T-helper 2 cell treated with Interferon-gamma antibody and Interleukin-4, amounts not matched to agents 5 μg/mL and 100 μg/mL, for 36 hours (primary cell): ENCODE results near the gene GARRE1.
"Not testable (repeated sequence)": the region's sequence is repeated elsewhere in the genome, so short reads cannot be mapped to it uniquely, and the experiment has no call there.

Experiments
- DNase-seq: peaks from one replicate; pipeline ENCODE4 v3.0.0; 2021; ENCODE audit warnings: low spot score
- H3K27ac Mint-ChIP-seq: one replicate; pipeline ENCODE4 v1.8.0; 2021; ENCODE audit warnings: mild to moderate bottlenecking, mixed read lengths
- H3K27me3 Mint-ChIP-seq: one replicate; pipeline ENCODE4 v1.8.0; 2021; ENCODE audit warnings: low read depth, mixed read lengths
- H3K36me3 Mint-ChIP-seq: one replicate; pipeline ENCODE4 v1.8.0; 2021; ENCODE audit warnings: low read depth, mixed read lengths
- H3K4me1 Mint-ChIP-seq: one replicate; pipeline ENCODE4 v1.8.0; 2021; ENCODE audit warnings: low read depth, mixed read lengths
- H3K4me3 Mint-ChIP-seq: one replicate; pipeline ENCODE4 v1.8.0; 2022; ENCODE audit warnings: mild to moderate bottlenecking, moderate library complexity, mixed read lengths
- H3K9me3 Mint-ChIP-seq: one replicate; pipeline ENCODE4 v1.8.0; 2021; ENCODE audit warnings: mixed read lengths

GARRE1 gene, protein sequence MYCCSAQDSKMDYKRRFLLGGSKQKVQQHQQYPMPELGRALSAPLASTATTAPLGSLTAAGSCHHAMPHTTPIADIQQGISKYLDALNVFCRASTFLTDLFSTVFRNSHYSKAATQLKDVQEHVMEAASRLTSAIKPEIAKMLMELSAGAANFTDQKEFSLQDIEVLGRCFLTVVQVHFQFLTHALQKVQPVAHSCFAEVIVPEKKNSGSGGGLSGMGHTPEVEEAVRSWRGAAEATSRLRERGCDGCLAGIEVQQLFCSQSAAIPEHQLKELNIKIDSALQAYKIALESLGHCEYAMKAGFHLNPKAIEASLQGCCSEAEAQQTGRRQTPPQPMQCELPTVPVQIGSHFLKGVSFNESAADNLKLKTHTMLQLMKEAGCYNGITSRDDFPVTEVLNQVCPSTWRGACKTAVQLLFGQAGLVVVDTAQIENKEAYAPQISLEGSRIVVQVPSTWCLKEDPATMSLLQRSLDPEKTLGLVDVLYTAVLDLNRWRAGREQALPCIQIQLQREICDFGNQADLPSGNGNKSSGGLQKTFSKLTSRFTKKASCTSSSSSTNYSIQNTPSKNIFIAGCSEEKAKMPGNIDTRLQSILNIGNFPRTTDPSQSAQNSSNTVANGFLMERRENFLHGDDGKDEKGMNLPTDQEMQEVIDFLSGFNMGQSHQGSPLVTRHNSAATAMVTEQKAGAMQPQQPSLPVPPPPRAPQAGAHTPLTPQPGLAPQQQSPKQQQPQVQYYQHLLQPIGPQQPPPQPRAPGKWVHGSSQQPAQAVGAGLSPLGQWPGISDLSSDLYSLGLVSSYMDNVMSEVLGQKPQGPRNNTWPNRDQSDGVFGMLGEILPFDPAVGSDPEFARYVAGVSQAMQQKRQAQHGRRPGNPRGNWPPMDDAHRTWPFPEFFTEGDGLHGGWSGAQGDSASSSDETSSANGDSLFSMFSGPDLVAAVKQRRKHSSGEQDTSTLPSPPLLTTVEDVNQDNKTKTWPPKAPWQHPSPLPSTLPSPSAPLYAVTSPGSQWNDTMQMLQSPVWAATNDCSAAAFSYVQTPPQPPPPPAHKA (N-terminal part only)

GRCh38 chr19:34254046-34254697, at the start of gene GARRE1:
GARRE1 (plus strand) TSS chr19:34254554; CDS start chr19:34300474, 45,920 bp downstream.
- H3K4me1 Mint-ChIP-seq = peaks cover 9% of the 10 kb centered on the region
- DNase-seq = peak; percentile 84
- H3K4me3 Mint-ChIP-seq = peak within 1 kb of the TSS; percentile 98
- no peaks in the 10 kb centered on the region for H3K9me3 Mint-ChIP-seq
- H3K36me3 Mint-ChIP-seq = no peaks in the 10 kb centered on the region
- H3K27ac Mint-ChIP-seq = peak within 1 kb of the TSS; percentile 96
- peaks cover 8% of the 10 kb centered on the region for H3K27me3 Mint-ChIP-seq

GRCh38 chr19:34205324-34205723, 49.0 kb upstream of the GARRE1 start:
- H3K27ac Mint-ChIP-seq, H3K9me3 Mint-ChIP-seq, H3K27me3 Mint-ChIP-seq, H3K4me3 Mint-ChIP-seq, H3K4me1 Mint-ChIP-seq, DNase-seq: not testable (repeated sequence)
- peaks cover 32% of the 10 kb centered on the region for H3K36me3 Mint-ChIP-seq

GRCh38 chr19:34208291-34208884, 46.0 kb upstream of the GARRE1 start:
- Mint-ChIP-seq H3K4me3 (no peak overlapping the region), H3K27me3 (no peaks in the 10 kb centered on the region), H3K27ac (no peak overlapping the region), H3K4me1 (peaks cover 3% of the 10 kb centered on the region), H3K9me3 (no peaks in the 10 kb centered on the region), H3K36me3 (peaks cover 28% of the 10 kb centered on the region)
- DNase-seq = no peak

DNA sequence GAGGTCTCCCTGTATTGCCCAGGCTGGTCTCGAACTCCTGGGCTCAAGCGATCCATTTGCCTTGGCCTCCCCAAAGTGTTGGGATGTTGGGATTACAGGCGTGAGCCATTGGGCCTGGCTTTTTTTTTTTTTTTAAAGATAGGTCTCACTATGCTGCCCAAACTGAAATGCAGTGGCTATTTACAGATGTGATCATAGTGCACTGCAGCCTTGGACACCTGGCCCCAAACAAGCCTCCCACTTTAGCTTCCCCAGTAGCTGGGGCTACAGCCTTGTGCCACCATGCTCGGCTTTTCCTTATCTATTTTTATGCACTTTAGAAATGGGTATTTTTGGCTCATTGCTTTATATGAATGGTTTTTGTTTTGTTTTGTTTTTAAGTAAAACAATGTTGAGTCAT, 44.6 kb upstream of the GARRE1 start:
- H3K9me3 Mint-ChIP-seq = no peaks in the 10 kb centered on the region
- no peak for DNase-seq
- peaks cover 4% of the 10 kb centered on the region for H3K4me1 Mint-ChIP-seq
- H3K27me3 Mint-ChIP-seq = no peaks in the 10 kb centered on the region
- H3K4me3 Mint-ChIP-seq = no peak overlapping the region
- H3K27ac Mint-ChIP-seq = no peak overlapping the region
- H3K36me3 Mint-ChIP-seq = peaks cover 26% of the 10 kb centered on the region

DNA sequence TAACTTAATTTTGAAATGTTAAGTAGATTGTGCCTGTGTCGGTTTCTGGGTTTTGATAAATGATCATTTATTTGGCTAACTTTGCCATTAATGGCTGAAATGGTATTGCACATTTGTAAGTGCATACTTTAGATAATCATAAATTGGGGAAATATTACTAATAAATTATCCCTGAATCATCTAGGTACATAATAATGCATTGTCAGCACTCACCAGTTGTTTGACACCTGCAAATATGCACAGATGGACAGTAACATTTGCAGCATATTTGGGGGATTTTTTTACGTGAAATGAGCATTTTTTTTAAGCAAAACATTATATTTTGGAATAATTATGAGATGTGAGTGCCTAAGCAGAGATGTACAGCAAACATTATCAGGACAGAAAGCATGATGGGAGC, 41.1 kb upstream of the GARRE1 start:
- H3K27me3 Mint-ChIP-seq = no peaks in the 10 kb centered on the region
- DNase-seq = no peak
- H3K36me3 Mint-ChIP-seq = peaks cover 38% of the 10 kb centered on the region
- no peak overlapping the region for H3K27ac Mint-ChIP-seq
- no peaks in the 10 kb centered on the region for H3K9me3 Mint-ChIP-seq
- H3K4me1 Mint-ChIP-seq = peaks cover 22% of the 10 kb centered on the region
- no peak overlapping the region for H3K4me3 Mint-ChIP-seq

GRCh38 chr19:34214040-34214439, 40.3 kb upstream of the GARRE1 start:
- Mint-ChIP-seq H3K27ac (no peak overlapping the region), H3K27me3 (no peaks in the 10 kb centered on the region), H3K4me1 (peaks cover 26% of the 10 kb centered on the region), H3K4me3 (no peak overlapping the region), H3K9me3 (no peaks in the 10 kb centered on the region), H3K36me3 (peaks cover 37% of the 10 kb centered on the region)
- no peak for DNase-seq

- H3K9me3 Mint-ChIP-seq = no peaks in the 10 kb centered on the region
- H3K36me3 Mint-ChIP-seq = peaks cover 44% of the 10 kb centered on the region
- no peaks in the 10 kb centered on the region for H3K27me3 Mint-ChIP-seq
- peaks cover 28% of the 10 kb centered on the region for H3K4me1 Mint-ChIP-seq
- H3K27ac Mint-ChIP-seq = no peak overlapping the region
- H3K4me3 Mint-ChIP-seq = no peak overlapping the region
- DNase-seq = no peak
Observed at GRCh38 chr19:34215006-34215665, 39.2 kb upstream of the GARRE1 start.

DNA sequence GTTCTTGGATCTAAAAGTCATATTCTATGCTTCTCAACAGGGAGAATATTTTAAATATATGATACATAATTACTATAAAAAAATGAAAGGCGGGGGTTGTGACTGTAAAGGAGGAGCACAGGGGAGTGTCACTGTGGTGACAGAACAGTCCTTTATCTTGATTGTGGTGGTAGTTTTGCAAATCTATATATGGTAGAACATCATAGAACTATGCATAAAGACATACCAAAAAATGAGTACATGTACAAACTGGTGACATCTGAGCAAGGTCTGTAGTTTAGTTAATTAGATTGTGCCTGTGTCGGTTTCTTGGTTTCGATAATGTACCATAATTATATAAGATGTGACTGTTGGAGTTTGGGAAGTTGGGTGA, 38.7 kb upstream of the GARRE1 start:
- Mint-ChIP-seq H3K36me3 (peaks cover 45% of the 10 kb centered on the region), H3K27me3 (no peaks in the 10 kb centered on the region), H3K9me3 (no peaks in the 10 kb centered on the region), H3K4me1 (peaks cover 32% of the 10 kb centered on the region), H3K4me3 (no peak overlapping the region), H3K27ac (no peak overlapping the region)
- no peak for DNase-seq

GRCh38 chr19:34216745-34217219, 37.6 kb upstream of the GARRE1 start:
- H3K27me3 Mint-ChIP-seq, H3K9me3 Mint-ChIP-seq, DNase-seq, H3K4me3 Mint-ChIP-seq, H3K27ac Mint-ChIP-seq: not testable (repeated sequence)
- Mint-ChIP-seq H3K36me3 (peaks cover 49% of the 10 kb centered on the region), H3K4me1 (peaks cover 32% of the 10 kb centered on the region)

DNA sequence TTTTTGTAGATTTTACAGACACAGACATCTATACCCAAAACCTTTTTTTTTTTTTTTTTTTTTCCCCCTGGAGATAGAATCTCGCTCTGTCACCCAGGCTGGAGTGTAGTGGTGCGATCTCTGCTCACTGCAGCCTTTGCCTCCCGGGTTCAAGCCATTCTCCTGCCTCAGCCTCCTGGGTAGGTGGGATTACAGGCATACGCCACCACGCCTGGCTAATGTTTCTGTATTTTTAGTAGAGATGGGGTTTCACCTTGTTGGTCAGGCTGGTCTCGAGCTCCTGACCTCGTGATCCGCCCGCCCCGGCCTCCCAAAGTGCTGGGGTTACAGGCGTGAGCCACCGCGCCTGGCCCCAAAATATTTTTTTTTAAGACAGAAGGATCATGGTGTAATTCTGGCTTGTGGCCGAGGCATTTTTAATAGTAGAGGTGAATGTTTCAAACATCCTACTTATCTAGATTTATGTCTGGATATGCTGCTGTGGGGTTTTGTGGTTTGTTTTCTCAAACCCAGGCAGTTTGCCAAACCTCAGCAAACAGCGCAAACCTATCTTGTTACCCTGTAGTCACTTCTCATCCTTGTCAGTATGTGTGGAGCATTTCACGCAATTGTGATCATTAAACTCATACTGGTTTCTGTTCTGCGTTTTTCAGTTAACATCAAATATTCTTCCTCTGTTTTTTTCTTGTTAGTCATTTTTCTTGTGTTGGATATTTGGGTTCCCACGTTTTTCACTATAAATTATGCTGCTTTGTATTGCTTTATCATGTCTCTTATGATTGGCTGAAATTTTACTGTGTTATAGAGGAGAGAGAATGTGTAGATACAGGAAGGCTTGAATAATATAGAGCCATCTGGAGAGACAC, 36.2 kb upstream of the GARRE1 start:
- Mint-ChIP-seq H3K27me3 (no peaks in the 10 kb centered on the region), H3K9me3 (no peaks in the 10 kb centered on the region), H3K27ac (peak overlapping the region; percentile 72), H3K4me1 (peaks cover 32% of the 10 kb centered on the region), H3K36me3 (peaks cover 61% of the 10 kb centered on the region), H3K4me3 (peak overlapping the region; percentile 47)
- DNase-seq = peak; percentile 56

DNA sequence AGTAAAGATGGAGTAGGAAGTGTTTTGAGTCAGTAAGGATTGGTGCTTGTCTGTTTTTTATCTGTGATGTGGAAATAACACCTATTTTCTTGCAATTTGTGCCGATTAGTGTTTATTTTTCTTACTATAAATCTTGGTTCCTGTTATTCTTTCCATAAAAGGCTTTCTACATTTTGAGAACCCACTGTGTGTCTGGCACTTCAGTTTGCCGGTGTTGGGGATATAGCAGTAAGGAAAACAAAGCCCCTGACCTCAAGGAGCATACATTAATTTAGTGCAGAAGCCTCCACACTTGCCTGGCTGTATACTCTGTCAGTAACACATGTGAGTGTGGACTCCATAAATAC, 35.6 kb upstream of the GARRE1 start:
- peak overlapping the region; percentile 72 for H3K27ac Mint-ChIP-seq
- no peaks in the 10 kb centered on the region for H3K9me3 Mint-ChIP-seq
- DNase-seq = no peak
- peaks cover 67% of the 10 kb centered on the region for H3K36me3 Mint-ChIP-seq
- peaks cover 36% of the 10 kb centered on the region for H3K4me1 Mint-ChIP-seq
- H3K4me3 Mint-ChIP-seq = peak overlapping the region; percentile 47
- no peaks in the 10 kb centered on the region for H3K27me3 Mint-ChIP-seq

- no peak overlapping the region for H3K4me3 Mint-ChIP-seq
- no peaks in the 10 kb centered on the region for H3K27me3 Mint-ChIP-seq
- no peak overlapping the region for H3K27ac Mint-ChIP-seq
- no peaks in the 10 kb centered on the region for H3K9me3 Mint-ChIP-seq
- DNase-seq = peak; percentile 44
- H3K4me1 Mint-ChIP-seq = peaks cover 44% of the 10 kb centered on the region
- H3K36me3 Mint-ChIP-seq = peaks cover 73% of the 10 kb centered on the region
Observed at GRCh38 chr19:34220472-34221063, 33.8 kb upstream of the GARRE1 start.
